HT-29 (cell line): ENCODE measurements around the gene PDE1C. TPM values are rescaled to one million over a fixed set of nuclear protein-coding genes. Genes with fewer than 3 reads are reported as not detected.

Experiments
- DNase-seq: peaks from one replicate; pipeline ENCODE4 v3.0.0-alpha.2; 2015; ENCODE audit warnings: low spot score
- total RNA-seq: library from RNA; depleted of rRNA; stranded (reverse); fragments of >200 nt; shearing (Covaris generic); gene quantifications from 2 replicates; pipeline ENCODE4 v1.2.3, GENCODE V29; 2014

The PDE1C gene
- total RNA-seq, 1 experiment from 2014 or later = not detected

GRCh38 chr7:31775556-31775955 is 294.7 kb downstream of the PDE1C start:
- DNase-seq = peak; percentile 35

GRCh38 chr7:31772211-31772610 is 298.0 kb downstream of the PDE1C start:
- no peak for DNase-seq

- no peak for DNase-seq
Measured at GRCh38 chr7:31767686-31768358, 302.4 kb downstream of the PDE1C start.

GRCh38 chr7:31764462-31764861 is 305.7 kb downstream of the PDE1C start:
- DNase-seq = no peak

- DNase-seq = no peak
Measured at GRCh38 chr7:31763548-31763947, 306.7 kb downstream of the PDE1C start.

GRCh38 chr7:31761646-31762045 is 308.6 kb downstream of the PDE1C start:
- no peak for DNase-seq

- no peak for DNase-seq
Measured at GRCh38 chr7:31758755-31759154, 311.5 kb downstream of the PDE1C start.

GRCh38 chr7:31751726-31752125 is 318.5 kb downstream of the PDE1C start:
- DNase-seq = no peak

GRCh38 chr7:31748084-31748483 is 322.1 kb downstream of the PDE1C start:
- DNase-seq = no peak

GRCh38 chr7:31747553-31747952 is 322.7 kb downstream of the PDE1C start:
- DNase-seq = no peak

GRCh38 chr7:31744294-31744874 is 325.8 kb downstream of the PDE1C start:
- peak; percentile 84 for DNase-seq

- DNase-seq = no peak
Measured at GRCh38 chr7:31741852-31742251, 328.4 kb downstream of the PDE1C start.

GRCh38 chr7:31735991-31736982 is 333.9 kb downstream of the PDE1C start:
- peak; percentile 95 for DNase-seq

GRCh38 chr7:31734456-31734855 is 335.8 kb downstream of the PDE1C start:
- no peak for DNase-seq

GRCh38 chr7:31729195-31729804 is 340.9 kb downstream of the PDE1C start:
- no peak for DNase-seq

- no peak for DNase-seq
Measured at GRCh38 chr7:31724696-31725095, 345.5 kb downstream of the PDE1C start.

- DNase-seq = no peak
Measured at GRCh38 chr7:31720366-31720765, 349.8 kb downstream of the PDE1C start.

- DNase-seq = no peak
Measured at GRCh38 chr7:31716355-31716754, 353.9 kb downstream of the PDE1C start.

- no peak for DNase-seq
Measured at GRCh38 chr7:31710171-31710570, 360.0 kb downstream of the PDE1C start.

- no peak for DNase-seq
Measured at GRCh38 chr7:31707089-31707488, 363.1 kb downstream of the PDE1C start.

- DNase-seq = no peak
Measured at GRCh38 chr7:31705377-31705776, 364.8 kb downstream of the PDE1C start.

GRCh38 chr7:31702354-31702753 is 367.9 kb downstream of the PDE1C start:
- no peak for DNase-seq
